Activated naive CD8-positive, alpha-beta T cell treated with anti-CD3 and anti-CD28 coated beads, Interleukin-2, amount 50 U/mL, for 24 hours (primary cell): Measurements from ENCODE around the gene PHC2.

ENCODE experiments used
- ATAC-seq: fragments of 150-1000 bp; cut with Tn5 transposase; one replicate; pipeline ENCODE4 v1.10.0; 2021
- DNase-seq: peaks from one replicate; pipeline ENCODE4 v3.0.0; 2021
- H3K27ac Mint-ChIP-seq: one replicate; pipeline ENCODE4 v1.8.0; 2021; ENCODE audit warnings: mild to moderate bottlenecking, mixed read lengths
- H3K27me3 Mint-ChIP-seq: one replicate; pipeline ENCODE4 v1.8.0; 2021; ENCODE audit warnings: mixed read lengths
- H3K36me3 Mint-ChIP-seq: one replicate; pipeline ENCODE4 v1.8.0; 2021; ENCODE audit warnings: low read depth, mixed read lengths
- H3K4me1 Mint-ChIP-seq: one replicate; pipeline ENCODE4 v1.8.0; 2021; ENCODE audit warnings: mixed read lengths
- H3K4me3 Mint-ChIP-seq: one replicate; pipeline ENCODE4 v1.8.0; 2021; ENCODE audit warnings: mild to moderate bottlenecking, moderate library complexity, mixed read lengths
- H3K9me3 Mint-ChIP-seq: one replicate; pipeline ENCODE4 v1.8.0; 2021; ENCODE audit warnings: mixed read lengths

PHC2 gene

GRCh38 chr1:33379631-33380354 lies 51.1 kb downstream of the PHC2 start:
- ATAC-seq = no peak
- no peaks in the 10 kb centered on the region for H3K9me3 Mint-ChIP-seq
- H3K27ac Mint-ChIP-seq = no peak overlapping the region
- H3K27me3 Mint-ChIP-seq = peaks cover 7% of the 10 kb centered on the region
- DNase-seq = no peak
- no peak overlapping the region for H3K4me3 Mint-ChIP-seq
- peaks cover 16% of the 10 kb centered on the region for H3K4me1 Mint-ChIP-seq
- H3K36me3 Mint-ChIP-seq = no peaks in the 10 kb centered on the region

DNA sequence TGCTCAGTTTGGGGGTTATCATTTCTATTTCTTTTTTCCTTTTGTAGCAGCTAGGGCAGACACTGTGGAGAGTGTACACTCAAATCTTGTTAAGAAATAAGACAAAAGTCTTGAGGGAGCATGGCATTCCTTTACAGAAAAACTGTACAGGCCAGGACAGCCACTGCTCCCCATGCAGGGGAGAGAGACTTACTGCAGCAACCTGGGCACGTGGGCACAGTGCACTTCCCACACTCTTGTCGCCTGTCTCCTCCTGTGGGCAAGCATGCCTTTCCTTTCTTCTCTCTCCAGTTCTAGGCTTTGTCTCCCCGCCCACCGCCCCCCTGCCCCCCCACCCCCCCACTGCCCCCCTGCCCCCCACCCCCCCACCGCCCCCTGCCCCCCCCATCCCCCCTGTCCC lies 51.9 kb downstream of the PHC2 start:
- H3K27ac Mint-ChIP-seq = no peak overlapping the region
- DNase-seq (no peak), ATAC-seq (no peak)
- H3K27me3 Mint-ChIP-seq = peaks cover 7% of the 10 kb centered on the region
- H3K36me3 Mint-ChIP-seq = no peaks in the 10 kb centered on the region
- H3K4me1 Mint-ChIP-seq = peaks cover 16% of the 10 kb centered on the region
- no peaks in the 10 kb centered on the region for H3K9me3 Mint-ChIP-seq
- H3K4me3 Mint-ChIP-seq = no peak overlapping the region

GRCh38 chr1:33378524-33378923 lies 52.4 kb downstream of the PHC2 start:
- ATAC-seq (no peak), DNase-seq (no peak)
- no peaks in the 10 kb centered on the region for H3K9me3 Mint-ChIP-seq
- no peaks in the 10 kb centered on the region for H3K36me3 Mint-ChIP-seq
- H3K27me3 Mint-ChIP-seq = peaks cover 7% of the 10 kb centered on the region
- no peak overlapping the region for H3K4me3 Mint-ChIP-seq
- H3K27ac Mint-ChIP-seq = no peak overlapping the region
- peaks cover 16% of the 10 kb centered on the region for H3K4me1 Mint-ChIP-seq

GRCh38 chr1:33377756-33378155 lies 53.1 kb downstream of the PHC2 start:
- no peak overlapping the region for H3K27ac Mint-ChIP-seq
- no peak overlapping the region for H3K4me3 Mint-ChIP-seq
- DNase-seq = no peak
- H3K36me3 Mint-ChIP-seq = no peaks in the 10 kb centered on the region
- H3K9me3 Mint-ChIP-seq = no peaks in the 10 kb centered on the region
- H3K27me3 Mint-ChIP-seq = peaks cover 7% of the 10 kb centered on the region
- ATAC-seq = no peak
- peaks cover 16% of the 10 kb centered on the region for H3K4me1 Mint-ChIP-seq

DNA sequence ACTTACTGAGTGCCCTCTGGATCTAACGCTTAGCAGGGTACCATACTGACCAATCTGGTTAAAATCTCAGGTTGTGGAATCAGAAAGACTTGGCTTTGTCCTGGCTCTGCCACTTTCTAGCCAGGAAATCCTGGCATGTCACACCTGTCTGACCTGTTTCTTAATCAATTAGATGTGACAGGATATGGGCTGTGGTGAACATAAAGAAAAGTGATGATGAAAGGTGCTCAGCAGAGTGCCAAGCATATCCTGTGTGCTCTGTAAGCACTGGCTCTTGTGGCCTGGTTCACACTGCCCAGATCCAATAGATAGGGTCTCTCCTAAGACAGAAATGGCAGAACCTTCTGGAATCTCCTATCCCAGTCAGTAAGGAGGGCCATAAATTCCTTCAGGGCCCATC lies 53.9 kb downstream of the PHC2 start:
- H3K4me1 Mint-ChIP-seq = peaks cover 16% of the 10 kb centered on the region
- H3K27ac Mint-ChIP-seq = no peak overlapping the region
- H3K27me3 Mint-ChIP-seq = peaks cover 4% of the 10 kb centered on the region
- no peak for ATAC-seq
- no peaks in the 10 kb centered on the region for H3K36me3 Mint-ChIP-seq
- no peaks in the 10 kb centered on the region for H3K9me3 Mint-ChIP-seq
- H3K4me3 Mint-ChIP-seq = no peak overlapping the region
- no peak for DNase-seq

DNA sequence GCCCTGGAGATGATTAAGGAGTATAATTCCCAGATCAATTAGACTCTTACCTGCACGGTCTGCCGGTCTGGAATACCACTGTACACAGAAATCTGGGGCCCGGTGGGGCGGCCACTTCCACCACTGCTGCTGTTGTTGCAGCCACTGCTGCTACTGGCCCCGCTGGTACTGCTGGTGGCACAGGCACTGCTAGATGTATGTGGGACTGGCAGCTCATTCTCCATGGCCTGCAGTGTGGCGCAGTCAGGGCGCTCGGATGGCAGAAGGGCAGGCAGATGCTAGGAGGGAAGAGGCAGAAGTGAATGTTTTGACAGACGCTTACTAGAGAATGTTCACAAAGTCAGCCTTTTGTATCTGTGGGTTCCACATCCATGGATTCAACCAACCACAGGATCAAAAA lies 55.6 kb downstream of the PHC2 start:
- peaks cover 4% of the 10 kb centered on the region for H3K27me3 Mint-ChIP-seq
- no peaks in the 10 kb centered on the region for H3K9me3 Mint-ChIP-seq
- no peaks in the 10 kb centered on the region for H3K36me3 Mint-ChIP-seq
- no peak for DNase-seq
- H3K4me1 Mint-ChIP-seq = peaks cover 9% of the 10 kb centered on the region
- no peak overlapping the region for H3K27ac Mint-ChIP-seq
- ATAC-seq = no peak
- H3K4me3 Mint-ChIP-seq = no peak overlapping the region

DNA sequence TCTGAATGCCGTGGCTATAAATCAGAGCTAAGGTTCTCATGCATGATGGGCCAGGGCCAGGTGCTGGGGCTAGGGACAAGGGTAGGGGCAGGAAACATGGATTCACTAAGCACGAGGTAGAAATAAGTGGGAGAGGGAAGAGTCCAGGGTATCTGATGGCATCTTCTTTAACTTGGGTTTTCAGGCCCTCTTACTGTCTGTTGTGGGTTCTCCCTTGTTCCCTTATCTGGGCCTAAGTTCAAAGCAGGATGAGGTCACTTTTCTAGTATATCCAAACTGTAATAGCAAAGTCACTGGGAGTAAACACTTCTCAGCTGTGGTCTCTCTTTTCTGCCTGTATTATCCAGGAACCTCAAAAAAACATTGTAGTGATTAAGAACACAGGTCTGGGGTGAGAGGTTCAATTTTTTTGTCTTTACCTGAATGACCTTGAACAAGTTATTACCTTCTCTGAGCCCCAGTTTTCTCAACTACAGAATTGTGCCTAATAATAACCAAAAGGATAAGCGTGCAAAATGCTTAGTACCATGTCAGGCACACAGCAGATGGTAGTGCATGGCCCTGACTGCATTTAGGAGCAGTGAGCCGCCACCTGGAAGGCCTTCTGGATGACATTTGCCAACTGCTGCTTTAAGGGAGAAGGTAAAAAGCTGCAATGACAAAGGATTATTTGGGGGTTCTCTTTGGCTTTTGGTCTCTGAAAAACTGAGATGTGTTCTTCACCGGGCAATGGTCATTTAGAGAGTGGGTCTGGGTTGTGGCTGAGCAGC lies 56.4 kb downstream of the PHC2 start:
- DNase-seq (no peak), ATAC-seq (no peak)
- Mint-ChIP-seq H3K27ac (no peak overlapping the region), H3K4me1 (peaks cover 5% of the 10 kb centered on the region), H3K36me3 (no peaks in the 10 kb centered on the region), H3K4me3 (no peak overlapping the region), H3K9me3 (no peaks in the 10 kb centered on the region), H3K27me3 (no peaks in the 10 kb centered on the region)

DNA sequence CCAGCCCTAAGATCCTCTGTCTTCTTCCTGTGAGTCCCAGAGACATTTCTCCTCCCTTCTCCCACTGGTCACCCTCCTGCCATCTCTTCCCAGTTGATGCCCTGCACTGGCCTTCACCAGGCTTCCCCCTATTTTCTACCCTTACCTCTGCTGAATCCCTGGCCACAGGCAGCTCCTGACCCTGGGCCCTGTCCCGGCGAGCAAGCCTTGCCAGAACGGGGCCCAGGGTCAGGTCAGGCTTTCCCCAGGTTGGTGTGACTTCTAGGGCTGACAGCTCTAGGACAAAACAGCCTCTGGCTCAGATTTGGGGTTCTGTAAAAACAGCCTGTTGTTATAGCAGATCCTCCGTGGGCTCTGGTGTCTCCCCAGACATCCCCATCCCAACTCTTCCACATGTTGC lies 57.3 kb downstream of the PHC2 start:
- no peak for ATAC-seq
- H3K27me3 Mint-ChIP-seq = no peaks in the 10 kb centered on the region
- peaks cover 5% of the 10 kb centered on the region for H3K4me1 Mint-ChIP-seq
- H3K4me3 Mint-ChIP-seq = no peak overlapping the region
- no peak for DNase-seq
- H3K9me3 Mint-ChIP-seq = no peaks in the 10 kb centered on the region
- H3K27ac Mint-ChIP-seq = no peak overlapping the region
- H3K36me3 Mint-ChIP-seq = no peaks in the 10 kb centered on the region

GRCh38 chr1:33372677-33373076 lies 58.2 kb downstream of the PHC2 start:
- H3K4me3 Mint-ChIP-seq = no peak overlapping the region
- no peaks in the 10 kb centered on the region for H3K36me3 Mint-ChIP-seq
- ATAC-seq = no peak

GRCh38 chr1:33372162-33372561 lies 58.7 kb downstream of the PHC2 start:
- H3K4me1 Mint-ChIP-seq = peaks cover 9% of the 10 kb centered on the region
- ATAC-seq (no peak), DNase-seq (no peak)
- H3K9me3 Mint-ChIP-seq = no peaks in the 10 kb centered on the region
- H3K27ac Mint-ChIP-seq = no peak overlapping the region
- H3K4me3 Mint-ChIP-seq = no peak overlapping the region
- peaks cover 2% of the 10 kb centered on the region for H3K27me3 Mint-ChIP-seq
- H3K36me3 Mint-ChIP-seq = no peaks in the 10 kb centered on the region

More at GRCh38 chr1:33372677-33373076, 58.2 kb downstream of the PHC2 start:
- H3K9me3 Mint-ChIP-seq = no peaks in the 10 kb centered on the region
- H3K27ac Mint-ChIP-seq = no peak overlapping the region
- peaks cover 5% of the 10 kb centered on the region for H3K4me1 Mint-ChIP-seq
- no peaks in the 10 kb centered on the region for H3K27me3 Mint-ChIP-seq
- DNase-seq = no peak

DNA sequence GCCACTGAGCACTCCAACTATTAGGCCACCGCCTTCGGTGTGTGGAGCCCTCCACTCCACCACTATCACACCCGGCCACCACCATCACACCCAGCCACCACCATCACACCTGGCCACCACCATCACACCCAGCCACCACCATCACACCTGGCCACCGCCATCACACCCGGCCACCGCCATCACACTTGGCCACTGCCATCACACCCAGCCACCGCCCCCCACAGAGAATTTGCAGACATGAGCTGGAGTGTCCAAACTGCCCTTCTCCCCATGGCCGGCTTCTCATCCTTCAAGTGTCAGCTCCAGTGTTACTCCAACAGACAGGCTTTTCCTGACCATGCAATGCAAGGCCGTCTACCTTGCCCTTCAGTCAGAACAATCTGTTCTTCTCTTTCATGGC lies 59.6 kb downstream of the PHC2 start:
- Mint-ChIP-seq H3K27me3 (peaks cover 2% of the 10 kb centered on the region), H3K4me1 (peaks cover 4% of the 10 kb centered on the region), H3K4me3 (no peak overlapping the region), H3K27ac (no peak overlapping the region), H3K36me3 (no peaks in the 10 kb centered on the region), H3K9me3 (no peaks in the 10 kb centered on the region)
- ATAC-seq (no peak), DNase-seq (no peak)

DNA sequence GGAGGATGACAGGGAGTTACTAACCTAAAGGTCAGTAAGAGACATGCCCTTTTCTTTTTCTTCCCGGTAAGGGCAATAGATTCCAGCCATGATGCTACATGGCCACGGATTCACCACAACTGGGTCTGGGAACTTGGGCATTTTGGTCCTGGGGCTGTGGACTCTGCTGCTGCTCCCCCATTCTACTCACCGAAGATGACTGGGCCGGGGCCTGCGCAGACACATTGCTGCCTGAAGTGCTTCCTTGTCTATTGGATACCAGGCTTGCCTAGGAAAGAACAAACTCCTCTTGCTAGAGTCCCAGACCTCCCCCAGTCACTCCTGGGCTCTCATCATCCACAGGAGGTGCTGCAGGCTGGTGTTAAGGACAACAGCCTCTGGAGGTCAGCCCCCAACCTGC lies 60.1 kb downstream of the PHC2 start:
- no peak overlapping the region for H3K4me3 Mint-ChIP-seq
- peaks cover 4% of the 10 kb centered on the region for H3K4me1 Mint-ChIP-seq
- H3K27me3 Mint-ChIP-seq = peaks cover 2% of the 10 kb centered on the region
- ATAC-seq (no peak), DNase-seq (no peak)
- H3K9me3 Mint-ChIP-seq = no peaks in the 10 kb centered on the region
- H3K36me3 Mint-ChIP-seq = no peaks in the 10 kb centered on the region
- H3K27ac Mint-ChIP-seq = no peak overlapping the region

GRCh38 chr1:33370301-33370700 lies 60.6 kb downstream of the PHC2 start:
- Mint-ChIP-seq H3K27ac (no peak overlapping the region), H3K27me3 (peaks cover 2% of the 10 kb centered on the region), H3K36me3 (no peaks in the 10 kb centered on the region), H3K4me1 (peaks cover 4% of the 10 kb centered on the region), H3K9me3 (no peaks in the 10 kb centered on the region), H3K4me3 (no peak overlapping the region)
- ATAC-seq = no peak
- no peak for DNase-seq

DNA sequence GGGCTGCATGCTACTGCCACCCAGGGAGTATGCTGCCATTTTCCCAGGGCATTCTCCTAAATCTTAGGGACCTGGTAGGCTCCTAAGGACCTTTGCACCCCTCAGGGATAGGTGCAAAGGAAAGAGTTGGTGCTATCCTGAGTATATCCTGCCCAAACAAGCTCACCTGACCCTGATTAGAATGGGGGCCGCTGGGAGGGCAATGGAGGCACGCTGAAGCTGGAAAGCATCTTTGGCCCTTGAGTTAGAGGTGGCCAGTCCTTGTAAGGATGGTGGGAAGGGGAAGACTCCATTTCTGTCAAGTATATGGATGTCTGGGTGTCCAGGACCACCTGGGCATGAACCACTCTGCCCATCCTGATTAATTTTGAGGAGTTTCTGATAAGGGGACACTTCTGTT lies 61.1 kb downstream of the PHC2 start:
- ATAC-seq = no peak

GRCh38 chr1:33369081-33369480 lies 61.8 kb downstream of the PHC2 start:
- Mint-ChIP-seq H3K4me3 (no peak overlapping the region), H3K36me3 (no peaks in the 10 kb centered on the region), H3K9me3 (no peaks in the 10 kb centered on the region), H3K27ac (no peak overlapping the region), H3K4me1 (peaks cover 4% of the 10 kb centered on the region), H3K27me3 (peaks cover 2% of the 10 kb centered on the region)
- ATAC-seq (no peak), DNase-seq (no peak)

More for the DNA sequence above, 61.1 kb downstream of the PHC2 start:
- no peak overlapping the region for H3K27ac Mint-ChIP-seq
- H3K4me3 Mint-ChIP-seq = no peak overlapping the region
- H3K4me1 Mint-ChIP-seq = peaks cover 4% of the 10 kb centered on the region
- DNase-seq = no peak
- H3K36me3 Mint-ChIP-seq = no peaks in the 10 kb centered on the region
- no peaks in the 10 kb centered on the region for H3K9me3 Mint-ChIP-seq
- peaks cover 2% of the 10 kb centered on the region for H3K27me3 Mint-ChIP-seq
